GM18498 (cell line): Measurements from ENCODE around the gene AGMAT.

Experiments used
- ATAC-seq: cut with Tn5 transposase; IDR thresholded peaks from one replicate; pipeline ENCODE4 v1.9.1; 2021; ENCODE audit warnings: mild to moderate bottlenecking, moderate library complexity; ENCODE audit not compliant: unreplicated experiment

The AGMAT gene

GRCh38 chr1:15524283-15525049 lies 60.4 kb downstream of the AGMAT start:
- ATAC-seq = peak; percentile 48

GRCh38 chr1:15524021-15524282 lies 60.9 kb downstream of the AGMAT start, which contains the start of gene CASP9:
Gene CASP9 (minus strand): TSS chr1:15524215. CDS start chr1:15524200, 15 bp downstream.
- ATAC-seq = no peak

- no peak for ATAC-seq
These were observed 61.5 kb downstream of the AGMAT start for GRCh38 chr1:15523104-15524020.

DNA sequence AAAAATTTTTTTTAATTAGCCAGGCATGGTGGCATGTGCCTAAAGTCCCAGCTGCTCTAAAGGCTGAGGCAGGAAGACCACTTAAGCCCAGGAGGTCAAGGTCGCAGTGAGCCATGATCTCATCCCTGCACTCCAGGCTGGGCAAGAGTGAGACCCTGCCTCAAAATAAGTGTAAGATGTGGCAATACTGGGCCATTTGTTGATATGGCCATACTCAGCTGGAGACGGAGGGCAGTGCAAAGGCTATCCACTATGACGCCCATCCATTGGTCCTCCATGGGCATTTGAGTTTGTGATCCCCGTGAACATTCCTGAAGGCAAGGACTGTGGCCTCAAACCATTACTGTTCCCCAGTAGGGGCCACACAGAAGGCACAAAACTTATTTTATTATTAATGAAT lies 62.3 kb downstream of the AGMAT start:
- no peak for ATAC-seq
